HG03103 (cell line): ENCODE measurements around the gene RAD18.

ENCODE experiments used
- ATAC-seq: cut with Tn5 transposase; IDR thresholded peaks from one replicate; pipeline ENCODE4 v1.9.1; 2021; ENCODE audit warnings: low read depth; ENCODE audit not compliant: unreplicated experiment

RAD18 gene

GRCh38 chr3:8963137-8963853, at the start of gene RAD18:
Gene RAD18 (minus strand): TSS chr3:8963472. CDS start chr3:8963385, 87 bp downstream.
- peak; percentile 76 for ATAC-seq

- no peak for ATAC-seq
Observed at GRCh38 chr3:9012521-9012920, 49.2 kb upstream of the RAD18 start.

- no peak for ATAC-seq
Observed at GRCh38 chr3:9009976-9010545, 46.8 kb upstream of the RAD18 start.

- ATAC-seq = no peak
Observed at GRCh38 chr3:9008550-9009255, 45.4 kb upstream of the RAD18 start.

GRCh38 chr3:9007928-9008327, 44.7 kb upstream of the RAD18 start:
- no peak for ATAC-seq

- no peak for ATAC-seq
Observed at GRCh38 chr3:9007213-9007612, 43.9 kb upstream of the RAD18 start.

- ATAC-seq = no peak
Observed at GRCh38 chr3:9000041-9000440, 36.8 kb upstream of the RAD18 start.

- ATAC-seq = no peak
Observed at GRCh38 chr3:8997151-8997550, 33.9 kb upstream of the RAD18 start.

- no peak for ATAC-seq
Observed at GRCh38 chr3:8996681-8997121, 33.4 kb upstream of the RAD18 start.

- no peak for ATAC-seq
Observed at GRCh38 chr3:8996216-8996615, 32.9 kb upstream of the RAD18 start.

GRCh38 chr3:8994226-8994625, 31.0 kb upstream of the RAD18 start:
- ATAC-seq = no peak

GRCh38 chr3:8993331-8993730, 30.1 kb upstream of the RAD18 start:
- no peak for ATAC-seq

GRCh38 chr3:8992854-8993253, 29.6 kb upstream of the RAD18 start:
- ATAC-seq = no peak

- no peak for ATAC-seq
Observed at GRCh38 chr3:8992199-8992598, 28.9 kb upstream of the RAD18 start.

GRCh38 chr3:8990266-8991215, 27.3 kb upstream of the RAD18 start:
- ATAC-seq = no peak

GRCh38 chr3:8988791-8989558, 25.7 kb upstream of the RAD18 start:
- ATAC-seq = no peak

GRCh38 chr3:8988384-8988655, 25.0 kb upstream of the RAD18 start:
- ATAC-seq = no peak

- ATAC-seq = peak; percentile 90
Observed at GRCh38 chr3:8987645-8988383, 24.5 kb upstream of the RAD18 start.

GRCh38 chr3:8987226-8987625, 24.0 kb upstream of the RAD18 start:
- ATAC-seq = no peak
